Gastroesophageal sphincter (tissue), 3 donors: Measurements from ENCODE around the gene SLC37A4.

Experiments used
- POLR2AphosphoS5 ChIP-seq: sonication (generic); formaldehyde crosslinking; IDR thresholded peaks from one replicate; pipeline ENCODE4 v1.6.1; 2017; ENCODE audit warnings: antibody characterized with exemption
- TF ChIP-seq, protein P1 (sequence below), 4 experiments: fragments of 200-600 bp in 2 of 4; fragments of 450-650 bp in 2 of 4; sonication (generic) in 1 of 4; IDR thresholded peaks; one replicate each; pipeline ENCODE4 v1.5.1; 2017 to 2019; ENCODE audit warnings: antibody characterized with exemption in 4 of 4, mild to moderate bottlenecking in 2 of 4, moderate library complexity in 2 of 4

GRCh38 chr11:119018074-119018938 lies 12.4 kb downstream of the SLC37A4 start, which contains the start of the genes RPS25 and TRAPPC4:
- TF ChIP-seq, protein P1, sequence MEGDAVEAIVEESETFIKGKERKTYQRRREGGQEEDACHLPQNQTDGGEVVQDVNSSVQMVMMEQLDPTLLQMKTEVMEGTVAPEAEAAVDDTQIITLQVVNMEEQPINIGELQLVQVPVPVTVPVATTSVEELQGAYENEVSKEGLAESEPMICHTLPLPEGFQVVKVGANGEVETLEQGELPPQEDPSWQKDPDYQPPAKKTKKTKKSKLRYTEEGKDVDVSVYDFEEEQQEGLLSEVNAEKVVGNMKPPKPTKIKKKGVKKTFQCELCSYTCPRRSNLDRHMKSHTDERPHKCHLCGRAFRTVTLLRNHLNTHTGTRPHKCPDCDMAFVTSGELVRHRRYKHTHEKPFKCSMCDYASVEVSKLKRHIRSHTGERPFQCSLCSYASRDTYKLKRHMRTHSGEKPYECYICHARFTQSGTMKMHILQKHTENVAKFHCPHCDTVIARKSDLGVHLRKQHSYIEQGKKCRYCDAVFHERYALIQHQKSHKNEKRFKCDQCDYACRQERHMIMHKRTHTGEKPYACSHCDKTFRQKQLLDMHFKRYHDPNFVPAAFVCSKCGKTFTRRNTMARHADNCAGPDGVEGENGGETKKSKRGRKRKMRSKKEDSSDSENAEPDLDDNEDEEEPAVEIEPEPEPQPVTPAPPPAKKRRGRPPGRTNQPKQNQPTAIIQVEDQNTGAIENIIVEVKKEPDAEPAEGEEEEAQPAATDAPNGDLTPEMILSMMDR (IDR thresholded peaks at IDR 0.05): peak in 1 of 4 experiments; percentile 35
- peak; percentile 85 for TF ChIP-seq POLR2AphosphoS5
